Colonic mucosa (tissue), 4 donors: Measurements from ENCODE around the gene AGAP1. TPM values are rescaled to one million over a fixed set of nuclear protein-coding genes. Genes with fewer than 3 reads are reported as not detected.

Experiments used
- DNase-seq: peaks from one replicate; pipeline ENCODE4 v3.0.0-alpha.2; 2020
- H3K27ac ChIP-seq: fragments of 200-600 bp; one replicate; pipeline ENCODE4 v1.8.0; 2021
- H3K27me3 ChIP-seq: fragments of 200-600 bp; one replicate; pipeline ENCODE4 v1.8.0; 2021
- H3K36me3 ChIP-seq: fragments of 200-600 bp; one replicate; pipeline ENCODE4 v1.8.0; 2021
- H3K4me1 ChIP-seq: fragments of 200-600 bp; one replicate; pipeline ENCODE4 v1.8.0; 2021; ENCODE audit warnings: mild to moderate bottlenecking
- H3K4me3 ChIP-seq: fragments of 200-600 bp; one replicate; pipeline ENCODE4 v1.8.0; 2021
- H3K9ac ChIP-seq, 2 donors: one replicate each; pipeline ENCODE4 v1.7.0; 2013; ENCODE audit warnings: control low read depth in 2 of 2, low read depth in 2 of 2, low read length in 2 of 2
- H3K9me3 ChIP-seq: fragments of 200-600 bp; one replicate; pipeline ENCODE4 v1.8.0; 2021
- CTCF ChIP-seq: fragments of 200-600 bp; IDR thresholded peaks from one replicate; pipeline ENCODE4 v1.8.0; 2022; ENCODE audit warnings: antibody characterized with exemption, mild to moderate bottlenecking
- intact Hi-C: fragments of 100-400 bp; cut with DNase I; formaldehyde crosslinking; loops from one replicate; pipeline ENCODE4 v1.14.1; 2022
- total RNA-seq, 2 donors: library from RNA; stranded (reverse); fragmentation: NEBNext Ultra II Directional in 1 of 2; extraction: Animal tissue kit (Norgen Biotek cat#: 25700) in 1 of 2; gene quantifications; one replicate each; pipeline ENCODE4 v1.2.1, GENCODE V29; 2021
- donor health status: healthy.
- donor health status: DM: no; HTN: no; CAD: no.
- donor health status: DM: no; HTN: no; CAD: no.

Gene AGAP1
- total RNA-seq, 2 donors from 2014 or later, result 62.1 to 62.9 TPM

- Histone ChIP-seq H3K27me3 (no peaks in the 10 kb centered on the region), H3K4me3 (no peak overlapping the region), H3K9me3 (no peaks in the 10 kb centered on the region), H3K27ac (peak overlapping the region; percentile 83), H3K4me1 (peaks cover 18% of the 10 kb centered on the region), H3K36me3 (no peaks in the 10 kb centered on the region), H3K9ac (peak overlapping the region in 1 of 2 donors; percentile 43)
- peak; percentile 53 for DNase-seq
- intact Hi-C loops, result no loop called here
- TF ChIP-seq CTCF, result no peak
These were observed 48.2 kb downstream of the AGAP1 start for GRCh38 chr2:235541838-235542549.

- intact Hi-C loops, result no loop called here
- H3K27ac ChIP-seq, result peak overlapping the region; percentile 83
- H3K9me3 ChIP-seq, result no peaks in the 10 kb centered on the region
- H3K36me3 ChIP-seq, result no peaks in the 10 kb centered on the region
- peaks cover 18% of the 10 kb centered on the region for H3K4me1 ChIP-seq
- TF ChIP-seq CTCF, result no peak
- H3K27me3 ChIP-seq, result no peaks in the 10 kb centered on the region
- H3K9ac ChIP-seq, result peak overlapping the region in 1 of 2 donors; percentile 43
- peak; percentile 80 for DNase-seq
- H3K4me3 ChIP-seq, result no peak overlapping the region
These were observed 48.9 kb downstream of the AGAP1 start for GRCh38 chr2:235542733-235543127.

GRCh38 chr2:235543128-235543750, 49.4 kb downstream of the AGAP1 start:
- intact Hi-C loops, result no loop called here
- Histone ChIP-seq H3K9ac (peak overlapping the region in 1 of 2 donors; percentile 80), H3K36me3 (no peaks in the 10 kb centered on the region), H3K27me3 (no peaks in the 10 kb centered on the region), H3K4me1 (peaks cover 18% of the 10 kb centered on the region), H3K27ac (peak overlapping the region; percentile 83), H3K4me3 (no peak overlapping the region), H3K9me3 (no peaks in the 10 kb centered on the region)
- TF ChIP-seq CTCF, result no peak
- peak; percentile 59 for DNase-seq

GRCh38 chr2:235543851-235544688, 50.2 kb downstream of the AGAP1 start:
- DNase-seq, result no peak
- no peak for TF ChIP-seq CTCF
- peak overlapping the region in 1 of 2 donors; percentile 80 for H3K9ac ChIP-seq
- peaks cover 13% of the 10 kb centered on the region for H3K4me1 ChIP-seq
- no peaks in the 10 kb centered on the region for H3K27me3 ChIP-seq
- intact Hi-C loops, result no loop called here
- H3K9me3 ChIP-seq, result no peaks in the 10 kb centered on the region
- no peaks in the 10 kb centered on the region for H3K36me3 ChIP-seq
- peak overlapping the region; percentile 83 for H3K27ac ChIP-seq
- no peak overlapping the region for H3K4me3 ChIP-seq

- no peaks in the 10 kb centered on the region for H3K27me3 ChIP-seq
- no peak for TF ChIP-seq CTCF
These were observed 50.8 kb downstream of the AGAP1 start for GRCh38 chr2:235544689-235544969.

More at GRCh38 chr2:235544689-235544969, 50.8 kb downstream of the AGAP1 start:
- no peak overlapping the region for H3K4me3 ChIP-seq
- no peaks in the 10 kb centered on the region for H3K36me3 ChIP-seq
- DNase-seq, result no peak
- no peak overlapping the region for H3K27ac ChIP-seq
- no peak overlapping the region for H3K9ac ChIP-seq
- peaks cover 12% of the 10 kb centered on the region for H3K4me1 ChIP-seq
- H3K9me3 ChIP-seq, result no peaks in the 10 kb centered on the region
- intact Hi-C loops, result no loop called here
